H54 (cell line): ENCODE results near the gene PHYKPL.
"Not testable (repeated sequence)": the region's sequence is repeated elsewhere in the genome, so short reads cannot be mapped to it uniquely, and the experiment has no call there.

Source experiments
- DNase-seq: peaks from one replicate; pipeline ENCODE4 v3.0.0; 2011; ENCODE audit warnings: low spot score, mixed read lengths; ENCODE audit not compliant: insufficient read length
- FAIRE-seq: peaks from 3 replicates; lab custom pipeline; 2011; peaks lifted over from hg19 to GRCh38; lab: Jason Lieb, UNC
- POLR2A ChIP-seq: IDR thresholded peaks from 2 replicates; pipeline ENCODE4 v1.6.1; 2011; ENCODE audit warnings: low read depth, mild to moderate bottlenecking, low read length

The PHYKPL gene

DNA sequence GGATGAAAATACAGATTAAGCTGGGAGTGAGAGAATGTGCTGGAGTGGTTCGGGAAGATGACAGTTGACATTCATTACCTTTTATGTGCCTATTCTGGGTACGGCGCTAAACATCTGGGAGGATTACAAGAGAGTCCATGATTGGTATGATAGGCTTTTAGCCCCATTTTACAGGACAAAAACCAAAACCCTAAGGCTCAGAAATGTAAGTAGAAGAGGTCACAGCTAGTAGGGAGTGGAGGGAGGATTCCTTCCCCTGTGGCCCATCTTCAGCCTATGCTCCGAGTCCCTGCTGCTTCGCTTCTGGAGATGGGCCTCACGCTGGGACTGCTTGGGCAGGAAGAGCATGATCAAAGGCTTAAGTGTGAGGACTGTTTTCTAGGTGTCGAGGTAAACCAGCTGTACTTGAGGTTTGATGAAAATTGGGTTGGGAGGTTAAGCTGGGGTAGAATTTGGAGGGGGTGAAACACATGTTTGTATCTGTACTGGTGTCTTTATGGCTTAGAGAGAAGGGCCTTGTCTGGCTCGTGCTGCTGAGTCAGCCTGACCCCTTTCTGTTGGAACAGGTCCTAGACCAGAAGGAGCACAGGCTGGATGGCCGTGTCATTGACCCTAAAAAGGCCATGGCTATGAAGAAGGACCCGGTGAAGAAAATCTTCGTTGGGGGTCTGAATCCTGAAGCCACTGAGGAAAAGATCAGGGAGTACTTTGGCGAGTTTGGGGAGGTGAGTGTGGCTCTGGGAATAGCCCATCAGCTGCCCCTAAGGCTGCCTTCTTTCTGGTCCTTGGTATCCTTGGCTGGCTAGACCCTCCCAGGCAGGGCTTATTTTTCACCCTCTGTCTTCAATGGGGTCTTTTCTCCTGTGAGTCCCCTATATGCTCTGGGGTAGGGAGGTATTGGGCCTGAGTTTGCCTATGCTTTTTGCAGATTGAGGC is 26.2 kb downstream of the PHYKPL start:
- DNase-seq (no peak), FAIRE-seq (no peak)
- TF ChIP-seq POLR2A, result no peak

DNA sequence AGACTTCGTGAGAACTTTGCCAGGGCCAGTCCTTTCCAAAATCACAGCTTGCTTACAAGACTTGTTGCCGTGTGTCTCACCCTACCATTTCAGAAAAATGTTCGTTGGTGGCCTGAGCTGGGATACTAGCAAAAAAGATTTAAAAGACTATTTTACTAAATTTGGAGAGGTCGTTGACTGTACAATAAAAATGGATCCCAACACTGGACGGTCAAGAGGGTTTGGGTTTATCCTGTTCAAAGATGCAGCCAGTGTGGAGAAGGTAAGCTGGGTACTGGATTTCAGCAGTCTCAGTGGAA is 26.9 kb downstream of the PHYKPL start:
- DNase-seq (no peak), FAIRE-seq (no peak)
- TF ChIP-seq POLR2A, result no peak

GRCh38 chr5:178204935-178205748 is 27.5 kb downstream of the PHYKPL start:
- FAIRE-seq (no peak), DNase-seq (peak; percentile 77)
- TF ChIP-seq POLR2A, result no peak

DNA sequence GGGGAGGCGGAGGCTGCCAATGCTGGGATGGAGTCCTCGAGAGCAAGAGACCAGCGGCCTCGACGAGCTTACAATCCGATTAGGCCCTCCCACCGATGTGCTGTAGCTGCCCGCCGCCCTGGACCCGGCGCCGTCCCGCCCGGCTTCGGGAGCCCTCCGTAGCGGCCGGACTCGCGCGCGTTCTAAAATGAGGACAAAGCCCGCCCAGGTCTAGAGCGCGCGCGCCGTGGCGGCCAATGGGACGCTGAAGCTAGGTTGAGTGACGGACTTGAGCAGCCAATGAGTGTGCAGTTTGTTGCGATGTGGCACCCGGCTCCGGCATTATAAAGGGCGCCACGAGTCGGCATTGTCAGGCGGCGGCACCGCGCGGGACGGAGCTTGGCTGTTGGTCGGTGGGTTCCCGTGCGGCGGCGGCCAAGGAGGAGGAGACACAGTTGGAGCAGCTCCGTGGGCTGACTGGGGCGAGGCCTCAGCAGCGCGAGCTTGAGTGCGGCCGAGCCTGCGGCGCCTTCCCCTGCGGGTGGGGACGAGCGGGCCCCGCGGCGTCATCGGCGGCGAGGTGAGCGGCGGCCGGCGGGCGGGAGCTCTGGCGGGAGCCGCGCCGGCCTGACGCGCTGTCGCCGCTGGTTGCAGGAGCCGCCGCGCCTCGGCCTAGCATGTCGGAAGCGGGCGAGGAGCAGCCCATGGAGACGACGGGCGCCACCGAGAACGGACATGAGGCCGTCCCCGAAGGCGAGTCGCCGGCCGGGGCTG is 28.2 kb downstream of the PHYKPL start, which contains the start of gene HNRNPAB:
Gene HNRNPAB (plus strand): TSS at position 352 of the 753 bp plus-strand sequence. CDS start 305 bp downstream, at position 657.
- DNase-seq (peak; percentile 89), FAIRE-seq (no peak)
- peak; percentile 100 for TF ChIP-seq POLR2A

- DNase-seq, result no peak
- no peak for FAIRE-seq
- TF ChIP-seq POLR2A, result no peak
Measured at GRCh38 chr5:178203670-178204181, 28.9 kb downstream of the PHYKPL start.

DNA sequence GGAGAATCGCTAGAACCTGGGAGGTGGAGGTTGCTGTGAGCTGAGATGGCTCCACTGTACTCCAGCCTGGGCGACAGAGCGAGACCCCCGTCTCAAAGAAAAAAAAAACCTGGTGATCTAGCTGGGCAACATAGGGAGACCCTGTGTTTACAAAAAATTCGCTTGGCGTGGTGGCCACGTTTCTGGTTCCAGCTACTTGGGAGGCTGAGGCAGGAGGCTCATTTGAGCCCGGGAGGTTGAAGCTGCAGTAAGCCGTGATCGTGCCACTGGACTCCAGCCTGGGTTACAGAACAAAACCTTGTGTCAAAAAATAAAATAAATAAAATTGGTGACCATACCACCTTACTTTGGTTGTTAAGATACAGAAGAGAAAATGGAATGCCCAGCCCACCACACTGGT is 30.1 kb downstream of the PHYKPL start:
- no peak for TF ChIP-seq POLR2A
- FAIRE-seq (no peak), DNase-seq (no peak)

DNA sequence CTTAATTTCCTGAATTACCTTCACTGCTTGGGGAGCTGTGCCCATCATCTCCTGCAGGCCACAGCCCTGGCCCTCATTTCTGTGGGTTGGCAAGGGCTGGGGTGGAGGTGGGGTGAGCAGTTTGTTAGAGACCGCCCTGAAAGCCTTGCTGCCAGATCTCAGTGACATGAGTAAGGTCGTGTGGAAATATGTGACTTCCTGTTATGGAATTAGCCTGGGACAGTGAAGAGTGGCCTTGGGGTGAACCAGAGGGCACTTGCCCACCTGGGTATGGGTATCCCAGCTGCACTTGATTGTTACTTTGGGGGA is 30.7 kb downstream of the PHYKPL start:
- FAIRE-seq (no peak), DNase-seq (no peak)
- no peak for TF ChIP-seq POLR2A

- FAIRE-seq (no peak), DNase-seq (peak; percentile 53)
- no peak for TF ChIP-seq POLR2A
Measured at GRCh38 chr5:178201221-178201926, 31.2 kb downstream of the PHYKPL start.

DNA sequence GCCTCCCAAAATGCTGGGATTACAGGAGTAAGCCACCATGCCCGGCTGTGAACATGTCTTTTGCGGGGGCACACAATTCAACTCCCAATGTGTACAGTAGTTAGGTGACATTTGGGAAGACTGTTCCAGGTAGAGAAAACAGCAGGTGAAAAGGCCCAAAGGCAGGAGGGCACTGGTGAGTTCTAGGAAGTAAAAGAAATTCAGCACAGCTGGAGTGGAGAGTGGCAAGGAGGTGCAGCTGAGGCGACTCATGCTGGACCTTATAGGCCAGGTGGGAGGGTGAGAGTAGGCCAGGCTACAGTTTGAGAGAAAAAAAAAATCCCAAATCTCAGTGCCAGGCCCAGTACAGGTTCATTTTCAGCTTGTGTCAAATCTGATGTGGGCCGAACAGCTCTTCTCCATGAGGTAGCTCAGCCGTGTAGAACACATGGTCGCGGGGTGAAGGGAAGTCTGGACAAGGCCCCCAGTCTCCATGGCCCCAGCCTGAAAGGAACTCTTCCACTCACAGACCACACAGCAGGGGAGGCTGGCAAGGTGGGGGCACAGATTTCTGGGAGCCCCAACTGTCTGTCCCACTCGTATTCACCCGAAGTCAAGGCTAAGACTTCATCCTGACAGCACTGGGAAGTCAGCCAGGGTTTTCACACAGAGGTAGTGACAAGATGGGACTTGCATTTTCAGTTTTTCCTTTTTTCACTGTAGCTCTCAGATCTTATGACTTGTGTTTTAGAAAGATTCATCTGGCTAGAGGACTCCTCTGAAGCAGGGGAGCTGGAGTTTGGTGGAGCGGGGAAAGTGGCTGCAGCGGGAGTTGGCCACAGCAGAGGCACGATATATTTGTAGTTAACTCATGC is 32.8 kb downstream of the PHYKPL start:
- no peak for TF ChIP-seq POLR2A
- DNase-seq, result no peak
- FAIRE-seq, result no peak

DNA sequence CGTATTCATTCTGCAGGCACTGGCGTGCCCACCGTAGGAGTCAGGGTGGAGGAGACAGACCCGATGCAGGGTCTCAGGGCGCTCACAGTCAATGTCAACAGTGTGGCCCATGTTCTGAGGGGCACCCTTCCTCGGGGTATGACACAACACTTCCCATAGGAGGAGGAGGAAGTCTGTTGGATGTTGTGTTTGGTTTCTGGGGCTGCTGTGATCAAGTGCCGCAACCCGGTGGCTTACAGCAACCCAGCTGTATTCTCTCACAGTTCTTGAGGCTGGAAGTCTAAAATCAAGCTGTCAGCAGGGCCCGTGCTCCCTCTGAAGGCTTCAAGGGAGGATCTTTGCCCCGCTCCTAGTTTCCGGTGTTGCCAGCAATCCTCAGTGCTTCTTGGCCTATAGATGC is 33.9 kb downstream of the PHYKPL start:
- no peak for DNase-seq
- TF ChIP-seq POLR2A, result no peak

GRCh38 chr5:178198151-178198550 is 34.5 kb downstream of the PHYKPL start:
- not testable (repeated sequence) for FAIRE-seq, DNase-seq

More for the DNA sequence above, 33.9 kb downstream of the PHYKPL start:
- FAIRE-seq, result no peak

GRCh38 chr5:178196986-178197385 is 35.6 kb downstream of the PHYKPL start:
- DNase-seq (no peak), FAIRE-seq (no peak)
- no peak for TF ChIP-seq POLR2A
